Psoas muscle (tissue), 7 donors: ENCODE data around the gene SCYL3. TPM values are rescaled to one million over a fixed set of nuclear protein-coding genes. Genes with fewer than 3 reads are reported as not detected.

Source experiments
- polyA plus RNA-seq, 3 donors: library from polyadenylated mRNA; stranded (reverse); fragments of 200-250 nt; gene quantifications; one replicate each; pipeline ENCODE4 v1.2.3, GENCODE V29; 2013
- total RNA-seq, 4 donors: library from RNA; stranded (reverse); fragmentation: NEBNext Ultra II Directional in 2 of 4; extraction: Animal tissue kit (Norgen Biotek cat#: 25700) in 2 of 4; gene quantifications; one replicate each; pipeline versions ENCODE4 v1.2.1 to v1.2.4, GENCODE V29; 2021 to 2023
- donor health status: healthy with polysubstance abuse.
- donor health status: DM: no; HTN: no; CAD: no; lungs with moderate emphysema.
- donor health status: Bipolar disorder and iron deficiency.
- donor health status: healthy.
- donor health status: DM: no; HTN: no; CAD: no.
- donor health status: DM: no; HTN: no; CAD: no.
- donor health status: DM: yes; HTN: yes; CAD: no.

The SCYL3 gene
- total and polyA plus RNA-seq, 7 donors, result 6.0 to 15.7 (median 7.5) TPM

Other genes with a start within 250 kb of the SCYL3 start
- 1 to 10 TPM; 1.1 to 3.1 (median 1.8) TPM for gene SELL, start 182.3 kb downstream of the SCYL3 start, total RNA-seq
- gene SELL, start 182.3 kb downstream of the SCYL3 start, polyA plus RNA-seq, result under 1 TPM; 0.14 to 0.35 (median 0.33) TPM
- gene SELE, start 159.8 kb downstream of the SCYL3 start, total RNA-seq, result 1 to 10 TPM in 1 of 4 donors, under 1 TPM in 2, not detected in 1; 0.12 to 1.3 (median 0.62) TPM
- under 1 TPM; 0.14 to 0.36 (median 0.17) TPM for gene SELE, start 159.8 kb downstream of the SCYL3 start, polyA plus RNA-seq
- 1 to 10 TPM; 3.4 to 5.0 (median 4.2) TPM for gene METTL18, start 99.0 kb downstream of the SCYL3 start, total RNA-seq
- gene METTL18, start 99.0 kb downstream of the SCYL3 start, polyA plus RNA-seq, result 1 to 10 TPM; 4.2 to 8.4 (median 5.4) TPM
- 10 to 100 TPM; 17.0 to 25.7 (median 22.2) TPM for gene KIFAP3, start 180.8 kb upstream of the SCYL3 start, total RNA-seq
- gene KIFAP3, start 180.8 kb upstream of the SCYL3 start, polyA plus RNA-seq, result 10 to 100 TPM in 2 of 3 donors, 1 to 10 TPM in 1; 9.2 to 21.6 (median 11.2) TPM